Loucy (cell line): ENCODE results near the gene TTC39C.

Experiments used
- H2AFZ ChIP-seq: fragments of 200-600 bp; sonication (generic); 2 replicates; pipeline ENCODE4 v1.6.0; 2016; ENCODE audit warnings: antibody characterized with exemption, mild to moderate bottlenecking, low read length, moderate library complexity
- H3F3A ChIP-seq: fragments of 200-600 bp; 2 replicates; pipeline ENCODE4 v1.6.0; 2016; ENCODE audit warnings: antibody characterized with exemption, low read depth, mild to moderate bottlenecking
- H3K27me3 ChIP-seq: fragments of 200-600 bp; sonication (generic); 2 replicates; pipeline ENCODE4 v1.6.1; 2014; ENCODE audit warnings: low read length, mild to moderate bottlenecking; ENCODE audit not compliant: insufficient read depth, poor library complexity, severe bottlenecking
- H3K36me3 ChIP-seq: fragments of 200-600 bp; sonication (generic); 2 replicates; pipeline ENCODE4 v1.6.1; 2016; ENCODE audit warnings: low read length; ENCODE audit not compliant: insufficient read depth
- H3K4me1 ChIP-seq: fragments of 200-600 bp; sonication (generic); 2 replicates; pipeline ENCODE4 v1.5.1; 2014; ENCODE audit warnings: low read length, mild to moderate bottlenecking; ENCODE audit not compliant: insufficient read depth, poor library complexity, severe bottlenecking
- H3K4me2 ChIP-seq: fragments of 200-600 bp; sonication (generic); 2 replicates; pipeline ENCODE4 v1.6.0; 2014; ENCODE audit warnings: antibody characterized with exemption, low read length, low read depth, mild to moderate bottlenecking; ENCODE audit not compliant: poor library complexity, severe bottlenecking
- H3K4me3 ChIP-seq: fragments of 200-600 bp; sonication (generic); 2 replicates; pipeline ENCODE4 v1.5.1; 2014; ENCODE audit warnings: low read length, mild to moderate bottlenecking, mixed read lengths; ENCODE audit not compliant: poor library complexity, severe bottlenecking
- H3K79me2 ChIP-seq: fragments of 200-600 bp; sonication (generic); 2 replicates; pipeline ENCODE4 v1.6.1; 2014; ENCODE audit warnings: low read length; ENCODE audit not compliant: insufficient read depth
- H3K9ac ChIP-seq: fragments of 200-600 bp; sonication (generic); 2 replicates; pipeline ENCODE4 v1.6.0; 2014; ENCODE audit warnings: mild to moderate bottlenecking, low read depth, low read length, moderate library complexity; ENCODE audit not compliant: poor library complexity, severe bottlenecking
- H3K9me2 ChIP-seq: fragments of 200-600 bp; sonication (generic); replicated peaks from 2 replicates; pipeline ENCODE4 v1.6.1; 2016; ENCODE audit warnings: low read depth, low read length, mixed read lengths
- H3K9me3 ChIP-seq: fragments of 200-600 bp; sonication (generic); 2 replicates; pipeline ENCODE4 v1.6.1; 2014; ENCODE audit warnings: mild to moderate bottlenecking, antibody characterized with exemption, low read length, low read depth; ENCODE audit not compliant: insufficient read depth
- H4K20me1 ChIP-seq: fragments of 200-600 bp; sonication (generic); 2 replicates; pipeline ENCODE4 v1.6.0; 2014; ENCODE audit warnings: antibody characterized with exemption, low read length, mild to moderate bottlenecking; ENCODE audit not compliant: insufficient read depth, poor library complexity, severe bottlenecking
- CTCF ChIP-seq: fragments of 200-600 bp; sonication (generic); conservative IDR thresholded peaks from 2 replicates; pipeline ENCODE4 v1.5.1; 2014; ENCODE audit warnings: mild to moderate bottlenecking, antibody characterized with exemption, low read length
- EZH2phosphoT487 ChIP-seq: fragments of 200-600 bp; IDR thresholded peaks from 2 replicates; pipeline ENCODE4 v1.6.1; 2018; ENCODE audit warnings: antibody characterized with exemption, mild to moderate bottlenecking, moderate library complexity, borderline replicate concordance

The TTC39C gene

GRCh38 chr18:24157855-24158254 lies 143.3 kb downstream of the TTC39C start:
- Histone ChIP-seq H3K79me2 (no peaks in the 10 kb centered on the region), H3K36me3 (no peaks in the 10 kb centered on the region), H3K9ac (no peak overlapping the region), H3K4me3 (no peak overlapping the region), H3K9me2 (no peaks in the 10 kb centered on the region), H3K4me2 (no peak overlapping the region), H3K9me3 (no peaks in the 10 kb centered on the region), H3K27me3 (no peaks in the 10 kb centered on the region), H3K4me1 (peaks cover 15% of the 10 kb centered on the region), H4K20me1 (no peaks in the 10 kb centered on the region), H3F3A (no peaks in the 10 kb centered on the region), H2AFZ (no peak overlapping the region)
- no peak for TF ChIP-seq EZH2phosphoT487
- no peak for TF ChIP-seq CTCF

DNA sequence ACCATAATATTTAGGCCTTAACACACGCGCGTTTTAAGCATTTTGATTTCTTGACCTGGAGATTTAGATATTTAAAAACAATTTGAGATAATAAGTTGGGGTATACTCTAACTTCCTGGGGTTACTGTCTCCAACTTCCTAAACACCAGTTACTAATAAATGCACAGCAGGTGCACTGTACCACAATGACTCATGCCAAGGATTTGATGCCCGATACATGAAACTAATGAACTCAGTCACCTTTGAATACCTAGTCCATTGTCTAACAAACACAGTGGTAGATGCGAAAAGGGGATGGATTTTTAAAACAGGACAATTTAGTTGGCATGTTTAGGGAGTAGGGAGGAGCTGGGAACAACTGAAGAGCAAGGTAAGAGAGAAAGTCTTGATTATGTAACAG lies 145.5 kb downstream of the TTC39C start:
- H3K36me3 ChIP-seq = no peaks in the 10 kb centered on the region
- no peak overlapping the region for H2AFZ ChIP-seq
- H3K4me1 ChIP-seq = peaks cover 15% of the 10 kb centered on the region
- TF ChIP-seq EZH2phosphoT487 (no peak), CTCF (no peak)
- no peaks in the 10 kb centered on the region for H4K20me1 ChIP-seq
- no peaks in the 10 kb centered on the region for H3K9me3 ChIP-seq
- no peaks in the 10 kb centered on the region for H3K9me2 ChIP-seq
- H3F3A ChIP-seq = no peaks in the 10 kb centered on the region
- no peaks in the 10 kb centered on the region for H3K79me2 ChIP-seq
- H3K4me3 ChIP-seq = no peak overlapping the region
- no peak overlapping the region for H3K4me2 ChIP-seq
- no peak overlapping the region for H3K9ac ChIP-seq
- H3K27me3 ChIP-seq = no peaks in the 10 kb centered on the region

DNA sequence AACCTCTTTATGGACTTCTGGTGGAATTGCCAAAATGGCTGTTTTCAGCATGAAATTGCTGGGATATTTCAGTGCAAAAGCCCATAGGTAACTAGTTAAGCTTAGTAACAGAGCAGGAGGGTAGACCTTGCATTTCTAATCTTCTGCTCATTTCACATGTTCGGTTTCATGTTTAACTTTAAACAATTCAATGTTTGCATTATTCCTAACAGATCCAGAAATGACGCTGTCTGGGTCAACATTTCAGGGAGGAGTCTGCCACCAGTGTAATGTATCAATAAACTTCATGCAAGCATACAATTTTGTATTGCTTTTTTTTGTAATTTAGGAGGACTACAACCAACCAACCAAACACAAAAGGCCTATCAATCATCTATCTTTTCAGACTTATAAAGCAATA lies 146.8 kb downstream of the TTC39C start:
- Histone ChIP-seq H3K9ac (no peak overlapping the region), H3K4me2 (no peak overlapping the region), H3K4me1 (peaks cover 15% of the 10 kb centered on the region), H4K20me1 (no peaks in the 10 kb centered on the region), H3F3A (no peaks in the 10 kb centered on the region), H3K9me3 (no peaks in the 10 kb centered on the region), H3K79me2 (no peaks in the 10 kb centered on the region), H3K27me3 (no peaks in the 10 kb centered on the region), H3K9me2 (no peaks in the 10 kb centered on the region), H2AFZ (no peak overlapping the region), H3K36me3 (peaks cover 3% of the 10 kb centered on the region; the same call in 1 of the 2 replicates), H3K4me3 (no peak overlapping the region)
- TF ChIP-seq CTCF = no peak
- TF ChIP-seq EZH2phosphoT487 = no peak
